HepG2 (cell line): Measurements from ENCODE around the gene NSMF. TPM values are rescaled to one million over a fixed set of nuclear protein-coding genes. Genes with fewer than 3 reads are reported as not detected.
A peak's percentile ranks its signal among the peaks of the same experiment; 100 is the strongest.

Experiments used
- BHLHE40 ChIP-seq: IDR thresholded peaks from 2 replicates; pipeline ENCODE4 v1.6.1; 2011; ENCODE audit warnings: low read length, improper control_type of control experiment
- FOXK1 ChIP-seq: sonication (generic); formaldehyde crosslinking; IDR thresholded peaks from 2 replicates; pipeline ENCODE4 v1.4.0; 2020; ENCODE audit warnings: low read depth, missing genetic modification reagents, borderline replicate concordance
- HIC2 ChIP-seq: sonication (generic); formaldehyde crosslinking; IDR thresholded peaks from 2 replicates; pipeline ENCODE4 v1.9.0; 2022; ENCODE audit warnings: low read depth, missing genetic modification reagents
- HNF1B ChIP-seq: sonication (generic); formaldehyde crosslinking; IDR thresholded peaks from 2 replicates; pipeline ENCODE4 v1.5.1; 2020; ENCODE audit warnings: mild to moderate bottlenecking, moderate library complexity, missing genetic modification reagents
- IRF9 ChIP-seq: sonication (generic); formaldehyde crosslinking; IDR thresholded peaks from 2 replicates; pipeline ENCODE4 v1.8.0; 2022; ENCODE audit warnings: missing genetic modification reagents, mild to moderate bottlenecking, borderline replicate concordance
- RARA ChIP-seq: IDR thresholded peaks from 2 replicates; pipeline ENCODE4 v1.6.1; 2016; ENCODE audit warnings: missing genetic modification reagents, missing compliant biosample characterization
- SKI ChIP-seq: fragments of 450-650 bp; IDR thresholded peaks from one replicate; pipeline ENCODE4 v1.6.1; 2018; ENCODE audit warnings: mild to moderate bottlenecking; ENCODE audit not compliant: partially characterized antibody
- ZBED4 ChIP-seq: sonication (generic); formaldehyde crosslinking; IDR thresholded peaks from 2 replicates; pipeline ENCODE4 v1.4.0; 2020; ENCODE audit warnings: missing genetic modification reagents, borderline replicate concordance
- ZNF281 ChIP-seq: sonication (generic); formaldehyde crosslinking; IDR thresholded peaks from 2 replicates; pipeline ENCODE4 v1.4.0; 2020; ENCODE audit warnings: missing genetic modification reagents, borderline replicate concordance
- ZNF430 ChIP-seq: sonication (generic); formaldehyde crosslinking; IDR thresholded peaks from 2 replicates; pipeline ENCODE4 v1.9.0; 2021; ENCODE audit warnings: mild to moderate bottlenecking, missing genetic modification reagents
- ZNF512 ChIP-seq: sonication (generic); formaldehyde crosslinking; IDR thresholded peaks from 2 replicates; pipeline ENCODE4 v1.4.0; 2020; ENCODE audit warnings: mild to moderate bottlenecking, missing genetic modification reagents
- ZNF800 ChIP-seq: sonication (generic); formaldehyde crosslinking; IDR thresholded peaks from 2 replicates; pipeline ENCODE4 v1.4.0; 2020; ENCODE audit warnings: missing genetic modification reagents
- polyA plus RNA-seq, 8 experiments: library from polyadenylated mRNA; depleted of rRNA in 3 of 8; stranded (reverse) in 7 of 8; unstranded in 1 of 8; fragments of >200 nt; fragmentation: Illumina TruSeq in 4 of 8; extraction: Trizol in 4 of 8; gene quantifications; 2 replicates each; pipeline versions ENCODE4 v1.2.1 to v1.2.3, GENCODE V29; 2011 to 2016; ENCODE audit warnings: low read depth in 4 of 8, missing spikeins in 1 of 8, mixed read lengths in 1 of 8; ENCODE audit not compliant: insufficient read depth in 1 of 8
- total RNA-seq, 5 experiments: library from RNA; depleted of rRNA; stranded (reverse); fragments of >200 nt; fragmentation: Illumina TruSeq; extraction: Trizol; gene quantifications; 2 replicates each; pipeline ENCODE4 v1.2.3, GENCODE V29; 2016; ENCODE audit warnings: low read depth in 1 of 5

The NSMF gene
- total and polyA plus RNA-seq, 2 of the 13 experiments (the other 11 are each of a cell fraction or from before 2014, with no cell fraction given): 44.3 to 183 TPM

- TF ChIP-seq IRF9 (CRISPR knock-in tag) (peak; percentile 78; the same call in 1 of the 2 replicates), HIC2 (CRISPR knock-in tag) (peak; percentile 68; the same call in 1 of the 2 replicates), ZNF512 (CRISPR knock-in tag) (no peak), ZBED4 (peak; percentile 95; the same call in 1 of the 2 replicates), ZNF281 (CRISPR knock-in tag) (peak; percentile 70; the same call in 1 of the 2 replicates), FOXK1 (CRISPR knock-in tag) (no peak), RARA (CRISPR knock-in tag) (peak; percentile 65), ZNF800 (0 out of 2 replicates have a peak, but pooled peaks have one; percentile 43), BHLHE40 (peak; percentile 72), ZNF430 (no peak), SKI (peak; percentile 56), HNF1B (CRISPR knock-in tag) (peak; percentile 89)
These were observed 17.7 kb downstream of the NSMF start, which contains the start of gene ENTPD8 (continued) for GRCh38 chr9:137441289-137441934.
